GM23338 (cell line): ENCODE data around the gene L1CAM. TPM values are rescaled to one million over a fixed set of nuclear protein-coding genes. Genes with fewer than 3 reads are reported as not detected.

Experiments used
- ATAC-seq: fragments of 200-7000 bp; cut with Tn5 transposase; 3 replicates; pipeline ENCODE4 v1.9.1; 2020
- DNase-seq: peaks from one replicate; pipeline ENCODE4 v3.0.0-alpha.2; 2015; ENCODE audit warnings: low spot score
- H2AFZ ChIP-seq: fragments of 200-600 bp; sonication (generic); 2 replicates; pipeline ENCODE4 v1.8.0; 2016; ENCODE audit warnings: antibody characterized with exemption, mild to moderate bottlenecking, moderate library complexity
- H3F3A ChIP-seq: fragments of 200-600 bp; sonication (generic); replicated peaks from 2 replicates; pipeline ENCODE4 v1.8.0; 2017; ENCODE audit warnings: antibody characterized with exemption, mixed run types, low read depth
- H3K27ac ChIP-seq: fragments of 200-600 bp; sonication (generic); 2 replicates; pipeline ENCODE4 v1.6.1; 2016; ENCODE audit warnings: low read depth
- H3K27me3 ChIP-seq: fragments of 200-600 bp; sonication (generic); 2 replicates; pipeline ENCODE4 v1.8.0; 2016; ENCODE audit warnings: mild to moderate bottlenecking, mixed run types, moderate library complexity; ENCODE audit not compliant: insufficient read depth
- H3K36me3 ChIP-seq: fragments of 200-600 bp; sonication (generic); 2 replicates; pipeline ENCODE4 v1.8.0; 2016; ENCODE audit warnings: mild to moderate bottlenecking; ENCODE audit not compliant: insufficient read depth
- H3K4me1 ChIP-seq: fragments of 200-600 bp; sonication (generic); 2 replicates; pipeline ENCODE4 v1.8.0; 2016; ENCODE audit warnings: mild to moderate bottlenecking, moderate library complexity; ENCODE audit not compliant: insufficient read depth
- H3K4me2 ChIP-seq: fragments of 200-600 bp; sonication (generic); 2 replicates; pipeline ENCODE4 v1.7.1; 2017; ENCODE audit warnings: mixed run types
- H3K4me3 ChIP-seq: fragments of 200-600 bp; sonication (generic); 2 replicates; pipeline ENCODE4 v1.6.1; 2016; ENCODE audit warnings: mixed run types
- H3K79me2 ChIP-seq: fragments of 200-600 bp; sonication (generic); replicated peaks from 2 replicates; pipeline ENCODE4 v1.8.0; 2017; ENCODE audit warnings: mild to moderate bottlenecking; ENCODE audit not compliant: insufficient read depth
- H3K9me2 ChIP-seq: fragments of 200-600 bp; sonication (generic); 2 replicates; pipeline ENCODE4 v1.8.0; 2017; ENCODE audit not compliant: insufficient read depth
- H4K20me1 ChIP-seq: fragments of 200-600 bp; sonication (generic); replicated peaks from 2 replicates; pipeline ENCODE4 v1.8.0; 2017; ENCODE audit warnings: mild to moderate bottlenecking; ENCODE audit not compliant: insufficient read depth
- H3K27ac Mint-ChIP-seq: 2 replicates; pipeline ENCODE4 v1.8.0; 2020; ENCODE audit warnings: inconsistent platforms, mild to moderate bottlenecking, moderate library complexity, mixed read lengths
- H3K27me3 Mint-ChIP-seq: 3 replicates; pipeline ENCODE4 v1.8.0; 2022; ENCODE audit warnings: low read depth, mild to moderate bottlenecking, moderate library complexity, mixed read lengths, inconsistent platforms; ENCODE audit not compliant: insufficient read depth, poor library complexity
- H3K36me3 Mint-ChIP-seq: 3 replicates; pipeline ENCODE4 v1.8.0; 2021; ENCODE audit warnings: low read depth, mild to moderate bottlenecking, inconsistent platforms, moderate library complexity, mixed read lengths
- H3K4me1 Mint-ChIP-seq: 3 replicates; pipeline ENCODE4 v1.8.0; 2020; ENCODE audit warnings: mild to moderate bottlenecking, inconsistent platforms, mixed read lengths
- H3K4me3 Mint-ChIP-seq: 3 replicates; pipeline ENCODE4 v1.8.0; 2021; ENCODE audit warnings: moderate library complexity, mild to moderate bottlenecking, inconsistent platforms, mixed read lengths
- H3K9me3 Mint-ChIP-seq: 3 replicates; pipeline ENCODE4 v1.8.0; 2020; ENCODE audit warnings: moderate library complexity, mild to moderate bottlenecking, inconsistent platforms, mixed read lengths
- CREB1 ChIP-seq: fragments of 250-450 bp; sonication (Bioruptor Pico); IDR thresholded peaks from 2 replicates; pipeline ENCODE4 v1.5.0; 2020; ENCODE audit warnings: low read depth, mild to moderate bottlenecking, moderate library complexity
- EZH2 ChIP-seq: fragments of 200-600 bp; sonication (generic); IDR thresholded peaks from one replicate; pipeline ENCODE4 v1.8.0; 2017; ENCODE audit warnings: antibody characterized with exemption, mild to moderate bottlenecking, low read depth; ENCODE audit not compliant: unreplicated experiment
- EZH2phosphoT487 ChIP-seq: fragments of 200-600 bp; sonication (generic); IDR thresholded peaks from one replicate; pipeline ENCODE4 v1.8.1; 2018; ENCODE audit warnings: antibody characterized with exemption; ENCODE audit not compliant: unreplicated experiment
- JUNB ChIP-seq: IDR thresholded peaks from one replicate; pipeline ENCODE4 v1.6.1; 2016; ENCODE audit warnings: antibody characterized with exemption; ENCODE audit not compliant: unreplicated experiment
- NANOG ChIP-seq: IDR thresholded peaks from 2 replicates; pipeline ENCODE4 v1.6.1; 2016; ENCODE audit warnings: antibody characterized with exemption, borderline replicate concordance
- POLR2AphosphoS5 ChIP-seq: IDR thresholded peaks from 2 replicates; pipeline ENCODE4 v1.6.1; 2016; ENCODE audit warnings: antibody characterized with exemption, low read depth
- ZNF114 ChIP-seq: fragments of 250-450 bp; sonication (Bioruptor Pico); IDR thresholded peaks from 2 replicates; pipeline ENCODE4 v1.5.0; 2020; ENCODE audit warnings: mild to moderate bottlenecking, moderate library complexity
- ZNF331 ChIP-seq: fragments of 250-450 bp; sonication (Bioruptor Pico); IDR thresholded peaks from 2 replicates; pipeline ENCODE4 v1.5.0; 2020; ENCODE audit warnings: low read depth, mild to moderate bottlenecking, moderate library complexity
- polyA plus RNA-seq: library from polyadenylated mRNA; unstranded; fragments of >200 nt; fragmentation: Nextera tagmentation; extraction: Ambion mirVana; gene quantifications from 2 replicates; pipeline ENCODE4 v1.2.1, GENCODE V29; 2016
- total RNA-seq: library from RNA; depleted of rRNA; stranded (reverse); fragments of >200 nt; shearing (Covaris generic); gene quantifications from 2 replicates; pipeline ENCODE4 v1.2.3, GENCODE V29; 2014
- TF ChIP-seq, protein P1 (sequence below): IDR thresholded peaks from one replicate; pipeline ENCODE4 v1.6.1; 2018; ENCODE audit warnings: antibody characterized with exemption; ENCODE audit not compliant: unreplicated experiment
- TF ChIP-seq, protein P2 (sequence below): IDR thresholded peaks from 2 replicates; pipeline ENCODE4 v1.6.1; 2016; ENCODE audit warnings: antibody characterized with exemption
- TF ChIP-seq, protein P3 (sequence below): fragments of 250-450 bp; sonication (Bioruptor Pico); IDR thresholded peaks from 2 replicates; pipeline ENCODE4 v1.5.0; 2020; ENCODE audit warnings: mild to moderate bottlenecking, moderate library complexity

L1CAM gene
- total and polyA plus RNA-seq, 2 experiments from 2014 or later: 7.4 to 29.2 TPM

DNA sequence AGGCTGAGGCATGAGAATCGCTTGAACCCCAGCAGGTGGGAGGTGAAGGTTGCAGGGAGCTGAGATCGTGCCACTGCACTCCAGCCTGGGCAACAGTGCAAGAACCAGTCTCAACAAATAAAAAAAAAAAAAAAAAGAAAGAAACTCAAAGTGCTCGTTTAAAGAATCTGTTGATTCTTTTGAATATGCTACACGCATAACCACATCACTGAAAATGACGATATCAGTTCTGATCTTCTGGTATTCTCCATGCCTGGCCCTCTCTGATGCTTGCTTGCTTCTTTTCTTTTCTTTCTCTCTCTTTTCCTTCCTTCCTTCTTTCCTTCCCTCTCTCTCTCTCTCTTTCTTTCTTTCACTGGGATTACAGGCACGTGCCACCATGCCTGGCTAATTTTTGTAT, 25.8 kb upstream of the L1CAM start (continued):
- TF ChIP-seq NANOG (no peak), EZH2 (no peak), JUNB (no peak), CREB1 (CRISPR knock-in tag) (no peak), ZNF331 (no peak), EZH2phosphoT487 (no peak), ZNF114 (no peak), POLR2AphosphoS5 (no peak)
- TF ChIP-seq, protein P1, sequence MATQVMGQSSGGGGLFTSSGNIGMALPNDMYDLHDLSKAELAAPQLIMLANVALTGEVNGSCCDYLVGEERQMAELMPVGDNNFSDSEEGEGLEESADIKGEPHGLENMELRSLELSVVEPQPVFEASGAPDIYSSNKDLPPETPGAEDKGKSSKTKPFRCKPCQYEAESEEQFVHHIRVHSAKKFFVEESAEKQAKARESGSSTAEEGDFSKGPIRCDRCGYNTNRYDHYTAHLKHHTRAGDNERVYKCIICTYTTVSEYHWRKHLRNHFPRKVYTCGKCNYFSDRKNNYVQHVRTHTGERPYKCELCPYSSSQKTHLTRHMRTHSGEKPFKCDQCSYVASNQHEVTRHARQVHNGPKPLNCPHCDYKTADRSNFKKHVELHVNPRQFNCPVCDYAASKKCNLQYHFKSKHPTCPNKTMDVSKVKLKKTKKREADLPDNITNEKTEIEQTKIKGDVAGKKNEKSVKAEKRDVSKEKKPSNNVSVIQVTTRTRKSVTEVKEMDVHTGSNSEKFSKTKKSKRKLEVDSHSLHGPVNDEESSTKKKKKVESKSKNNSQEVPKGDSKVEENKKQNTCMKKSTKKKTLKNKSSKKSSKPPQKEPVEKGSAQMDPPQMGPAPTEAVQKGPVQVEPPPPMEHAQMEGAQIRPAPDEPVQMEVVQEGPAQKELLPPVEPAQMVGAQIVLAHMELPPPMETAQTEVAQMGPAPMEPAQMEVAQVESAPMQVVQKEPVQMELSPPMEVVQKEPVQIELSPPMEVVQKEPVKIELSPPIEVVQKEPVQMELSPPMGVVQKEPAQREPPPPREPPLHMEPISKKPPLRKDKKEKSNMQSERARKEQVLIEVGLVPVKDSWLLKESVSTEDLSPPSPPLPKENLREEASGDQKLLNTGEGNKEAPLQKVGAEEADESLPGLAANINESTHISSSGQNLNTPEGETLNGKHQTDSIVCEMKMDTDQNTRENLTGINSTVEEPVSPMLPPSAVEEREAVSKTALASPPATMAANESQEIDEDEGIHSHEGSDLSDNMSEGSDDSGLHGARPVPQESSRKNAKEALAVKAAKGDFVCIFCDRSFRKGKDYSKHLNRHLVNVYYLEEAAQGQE: no peak
- TF ChIP-seq, protein P2, sequence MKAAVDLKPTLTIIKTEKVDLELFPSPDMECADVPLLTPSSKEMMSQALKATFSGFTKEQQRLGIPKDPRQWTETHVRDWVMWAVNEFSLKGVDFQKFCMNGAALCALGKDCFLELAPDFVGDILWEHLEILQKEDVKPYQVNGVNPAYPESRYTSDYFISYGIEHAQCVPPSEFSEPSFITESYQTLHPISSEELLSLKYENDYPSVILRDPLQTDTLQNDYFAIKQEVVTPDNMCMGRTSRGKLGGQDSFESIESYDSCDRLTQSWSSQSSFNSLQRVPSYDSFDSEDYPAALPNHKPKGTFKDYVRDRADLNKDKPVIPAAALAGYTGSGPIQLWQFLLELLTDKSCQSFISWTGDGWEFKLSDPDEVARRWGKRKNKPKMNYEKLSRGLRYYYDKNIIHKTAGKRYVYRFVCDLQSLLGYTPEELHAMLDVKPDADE: no peak

DNA sequence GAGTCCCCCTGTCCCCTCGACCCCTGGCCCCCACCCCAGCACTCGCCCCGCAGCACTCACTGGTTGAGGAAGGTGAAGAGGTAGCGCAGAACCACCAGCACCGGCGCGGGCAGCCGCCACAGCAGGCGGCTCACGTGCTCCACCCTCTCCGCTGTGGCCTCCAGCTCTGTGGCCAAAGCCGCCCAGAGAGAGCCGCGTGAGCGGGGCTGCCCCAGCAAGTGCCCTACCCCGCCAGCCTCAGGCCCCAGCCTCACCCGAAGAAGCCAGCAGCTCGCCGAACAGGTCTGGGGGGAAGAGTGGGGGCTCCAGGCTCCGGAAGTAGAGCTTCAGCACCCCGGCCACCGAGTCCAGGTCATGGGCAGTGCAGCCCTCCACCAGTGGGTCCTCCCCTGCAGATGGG, 24.5 kb upstream of the L1CAM start:
- Mint-ChIP-seq H3K27me3 (no peaks in the 10 kb centered on the region), H3K27ac (no peak overlapping the region), H3K9me3 (no peaks in the 10 kb centered on the region), H3K36me3 (peaks cover 6% of the 10 kb centered on the region; the same call in 2 of the 3 replicates), H3K4me3 (no peak overlapping the region), H3K4me1 (no peaks in the 10 kb centered on the region; the same call in 2 of the 3 replicates)
- DNase-seq (no peak), ATAC-seq (no peak)
- Histone ChIP-seq H3F3A (no peaks in the 10 kb centered on the region), H3K4me3 (no peak overlapping the region), H3K27me3 (no peaks in the 10 kb centered on the region), H4K20me1 (no peaks in the 10 kb centered on the region), H3K4me1 (no peaks in the 10 kb centered on the region), H2AFZ (no peak overlapping the region), H3K4me2 (no peak overlapping the region), H3K27ac (no peak overlapping the region), H3K36me3 (no peaks in the 10 kb centered on the region), H3K79me2 (no peaks in the 10 kb centered on the region), H3K9me2 (no peaks in the 10 kb centered on the region)
- TF ChIP-seq, protein P3, sequence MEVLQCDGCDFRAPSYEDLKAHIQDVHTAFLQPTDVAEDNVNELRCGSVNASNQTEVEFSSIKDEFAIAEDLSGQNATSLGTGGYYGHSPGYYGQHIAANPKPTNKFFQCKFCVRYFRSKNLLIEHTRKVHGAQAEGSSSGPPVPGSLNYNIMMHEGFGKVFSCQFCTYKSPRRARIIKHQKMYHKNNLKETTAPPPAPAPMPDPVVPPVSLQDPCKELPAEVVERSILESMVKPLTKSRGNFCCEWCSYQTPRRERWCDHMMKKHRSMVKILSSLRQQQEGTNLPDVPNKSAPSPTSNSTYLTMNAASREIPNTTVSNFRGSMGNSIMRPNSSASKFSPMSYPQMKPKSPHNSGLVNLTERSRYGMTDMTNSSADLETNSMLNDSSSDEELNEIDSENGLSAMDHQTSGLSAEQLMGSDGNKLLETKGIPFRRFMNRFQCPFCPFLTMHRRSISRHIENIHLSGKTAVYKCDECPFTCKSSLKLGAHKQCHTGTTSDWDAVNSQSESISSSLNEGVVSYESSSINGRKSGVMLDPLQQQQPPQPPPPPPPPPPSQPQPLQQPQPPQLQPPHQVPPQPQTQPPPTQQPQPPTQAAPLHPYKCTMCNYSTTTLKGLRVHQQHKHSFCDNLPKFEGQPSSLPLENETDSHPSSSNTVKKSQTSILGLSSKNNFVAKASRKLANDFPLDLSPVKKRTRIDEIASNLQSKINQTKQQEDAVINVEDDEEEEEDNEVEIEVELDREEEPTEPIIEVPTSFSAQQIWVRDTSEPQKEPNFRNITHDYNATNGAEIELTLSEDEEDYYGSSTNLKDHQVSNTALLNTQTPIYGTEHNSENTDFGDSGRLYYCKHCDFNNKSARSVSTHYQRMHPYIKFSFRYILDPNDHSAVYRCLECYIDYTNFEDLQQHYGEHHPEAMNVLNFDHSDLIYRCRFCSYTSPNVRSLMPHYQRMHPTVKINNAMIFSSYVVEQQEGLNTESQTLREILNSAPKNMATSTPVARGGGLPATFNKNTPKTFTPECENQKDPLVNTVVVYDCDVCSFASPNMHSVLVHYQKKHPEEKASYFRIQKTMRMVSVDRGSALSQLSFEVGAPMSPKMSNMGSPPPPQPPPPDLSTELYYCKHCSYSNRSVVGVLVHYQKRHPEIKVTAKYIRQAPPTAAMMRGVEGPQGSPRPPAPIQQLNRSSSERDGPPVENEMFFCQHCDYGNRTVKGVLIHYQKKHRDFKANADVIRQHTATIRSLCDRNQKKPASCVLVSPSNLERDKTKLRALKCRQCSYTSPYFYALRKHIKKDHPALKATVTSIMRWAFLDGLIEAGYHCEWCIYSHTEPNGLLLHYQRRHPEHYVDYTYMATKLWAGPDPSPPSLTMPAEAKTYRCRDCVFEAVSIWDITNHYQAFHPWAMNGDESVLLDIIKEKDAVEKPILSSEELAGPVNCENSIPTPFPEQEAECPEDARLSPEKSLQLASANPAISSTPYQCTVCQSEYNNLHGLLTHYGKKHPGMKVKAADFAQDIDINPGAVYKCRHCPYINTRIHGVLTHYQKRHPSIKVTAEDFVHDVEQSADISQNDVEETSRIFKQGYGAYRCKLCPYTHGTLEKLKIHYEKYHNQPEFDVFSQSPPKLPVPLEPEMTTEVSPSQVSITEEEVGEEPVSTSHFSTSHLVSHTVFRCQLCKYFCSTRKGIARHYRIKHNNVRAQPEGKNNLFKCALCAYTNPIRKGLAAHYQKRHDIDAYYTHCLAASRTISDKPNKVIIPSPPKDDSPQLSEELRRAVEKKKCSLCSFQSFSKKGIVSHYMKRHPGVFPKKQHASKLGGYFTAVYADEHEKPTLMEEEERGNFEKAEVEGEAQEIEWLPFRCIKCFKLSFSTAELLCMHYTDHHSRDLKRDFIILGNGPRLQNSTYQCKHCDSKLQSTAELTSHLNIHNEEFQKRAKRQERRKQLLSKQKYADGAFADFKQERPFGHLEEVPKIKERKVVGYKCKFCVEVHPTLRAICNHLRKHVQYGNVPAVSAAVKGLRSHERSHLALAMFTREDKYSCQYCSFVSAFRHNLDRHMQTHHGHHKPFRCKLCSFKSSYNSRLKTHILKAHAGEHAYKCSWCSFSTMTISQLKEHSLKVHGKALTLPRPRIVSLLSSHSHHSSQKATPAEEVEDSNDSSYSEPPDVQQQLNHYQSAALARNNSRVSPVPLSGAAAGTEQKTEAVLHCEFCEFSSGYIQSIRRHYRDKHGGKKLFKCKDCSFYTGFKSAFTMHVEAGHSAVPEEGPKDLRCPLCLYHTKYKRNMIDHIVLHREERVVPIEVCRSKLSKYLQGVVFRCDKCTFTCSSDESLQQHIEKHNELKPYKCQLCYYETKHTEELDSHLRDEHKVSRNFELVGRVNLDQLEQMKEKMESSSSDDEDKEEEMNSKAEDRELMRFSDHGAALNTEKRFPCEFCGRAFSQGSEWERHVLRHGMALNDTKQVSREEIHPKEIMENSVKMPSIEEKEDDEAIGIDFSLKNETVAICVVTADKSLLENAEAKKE (CRISPR knock-in tag): no peak
- TF ChIP-seq, protein P1: no peak
- TF ChIP-seq ZNF331: no peak
